GM21723 (cell line): ENCODE data around the gene CBFB.
"Not testable (repeated sequence)": the region's sequence is repeated elsewhere in the genome, so short reads cannot be mapped to it uniquely, and the experiment has no call there.

ENCODE experiments used
- ATAC-seq: cut with Tn5 transposase; IDR thresholded peaks from one replicate; pipeline ENCODE4 v1.9.1; 2021; ENCODE audit warnings: mild to moderate bottlenecking, moderate library complexity; ENCODE audit not compliant: unreplicated experiment

CBFB gene

GRCh38 chr16:67040906-67041305, 12.0 kb downstream of the CBFB start:
- no peak for ATAC-seq

GRCh38 chr16:67041520-67041919, 12.6 kb downstream of the CBFB start:
- not testable (repeated sequence) for ATAC-seq

- ATAC-seq: no peak
Measured at GRCh38 chr16:67043420-67043819, 14.5 kb downstream of the CBFB start.

GRCh38 chr16:67050796-67051195, 21.8 kb downstream of the CBFB start:
- no peak for ATAC-seq

GRCh38 chr16:67052399-67052798, 23.4 kb downstream of the CBFB start:
- ATAC-seq: no peak

GRCh38 chr16:67053767-67054334, 24.9 kb downstream of the CBFB start:
- ATAC-seq: no peak

GRCh38 chr16:67054901-67055300, 26.0 kb downstream of the CBFB start:
- no peak for ATAC-seq

GRCh38 chr16:67055712-67056487, 27.0 kb downstream of the CBFB start:
- peak; percentile 72 for ATAC-seq

- no peak for ATAC-seq
Measured at GRCh38 chr16:67063008-67063407, 34.1 kb downstream of the CBFB start.

GRCh38 chr16:67068212-67068753, 39.3 kb downstream of the CBFB start:
- ATAC-seq: no peak

- ATAC-seq: no peak
Measured at GRCh38 chr16:67071476-67072048, 42.6 kb downstream of the CBFB start.

GRCh38 chr16:67075331-67075730, 46.4 kb downstream of the CBFB start:
- ATAC-seq: no peak

GRCh38 chr16:67077871-67078270, 48.9 kb downstream of the CBFB start:
- no peak for ATAC-seq

- no peak for ATAC-seq
Measured at GRCh38 chr16:67082100-67082499, 53.2 kb downstream of the CBFB start.

GRCh38 chr16:67082891-67083290, 53.9 kb downstream of the CBFB start:
- no peak for ATAC-seq

GRCh38 chr16:67084345-67085028, 55.5 kb downstream of the CBFB start:
- peak; percentile 68 for ATAC-seq

GRCh38 chr16:67086822-67087221, 57.9 kb downstream of the CBFB start:
- no peak for ATAC-seq

- ATAC-seq: no peak
Measured at GRCh38 chr16:67087291-67087690, 58.3 kb downstream of the CBFB start.

- no peak for ATAC-seq
Measured at GRCh38 chr16:67087803-67088202, 58.9 kb downstream of the CBFB start.

- no peak for ATAC-seq
Measured at GRCh38 chr16:67088551-67088950, 59.6 kb downstream of the CBFB start.

GRCh38 chr16:67089101-67089500, 60.2 kb downstream of the CBFB start:
- ATAC-seq: no peak
